Measurements from ENCODE around the gene AHSA1.

The AHSA1 gene

GRCh38 chr14:77470224-77470870 lies 12.5 kb downstream of the AHSA1 start:
- no peaks in the 10 kb centered on the region for H3K9me3 ChIP-seq (ENCODE audit: control insufficient read depth, low read length)

GRCh38 chr14:77473921-77474320 lies 16.0 kb downstream of the AHSA1 start:
- H3K27ac ChIP-seq (ENCODE audit: insufficient read depth, low read length, poor library complexity, severe bottlenecking), result no peak overlapping the region
- H3K36me3 ChIP-seq (ENCODE audit: control insufficient read depth, insufficient read depth, low read length), result peaks cover 7% of the 10 kb centered on the region
- H3K4me3 ChIP-seq (ENCODE audit: insufficient read depth, low read depth, low read length, poor library complexity, severe bottlenecking), result no peak overlapping the region
- no peaks in the 10 kb centered on the region for H3K4me1 ChIP-seq (ENCODE audit: control insufficient read depth, insufficient read depth, low read length, poor library complexity, severe bottlenecking)
- H3K9me3 ChIP-seq (ENCODE audit: control insufficient read depth, low read length), result no peaks in the 10 kb centered on the region
- no peak for DNase-seq
- no peaks in the 10 kb centered on the region for H3K27me3 ChIP-seq (replicated peaks; ENCODE audit: control insufficient read depth, insufficient read depth, low read length, poor library complexity, severe bottlenecking)

More at GRCh38 chr14:77470224-77470870, 12.5 kb downstream of the AHSA1 start:
- no peaks in the 10 kb centered on the region for H3K27me3 ChIP-seq (replicated peaks; ENCODE audit: control insufficient read depth, insufficient read depth, low read length, poor library complexity, severe bottlenecking)
- H3K27ac ChIP-seq (ENCODE audit: insufficient read depth, low read length, poor library complexity, severe bottlenecking), result no peak overlapping the region
- H3K4me3 ChIP-seq (ENCODE audit: insufficient read depth, low read depth, low read length, poor library complexity, severe bottlenecking), result no peak overlapping the region
- DNase-seq, result no peak
- H3K4me1 ChIP-seq (ENCODE audit: control insufficient read depth, insufficient read depth, low read length, poor library complexity, severe bottlenecking), result no peaks in the 10 kb centered on the region
- H3K36me3 ChIP-seq (ENCODE audit: control insufficient read depth, insufficient read depth, low read length), result peaks cover 37% of the 10 kb centered on the region

GRCh38 chr14:77474479-77475177 lies 16.7 kb downstream of the AHSA1 start:
- no peak for DNase-seq
- no peaks in the 10 kb centered on the region for H3K27me3 ChIP-seq (replicated peaks; ENCODE audit: control insufficient read depth, insufficient read depth, low read length, poor library complexity, severe bottlenecking)
- H3K9me3 ChIP-seq (ENCODE audit: control insufficient read depth, low read length), result no peaks in the 10 kb centered on the region
- H3K27ac ChIP-seq (ENCODE audit: insufficient read depth, low read length, poor library complexity, severe bottlenecking), result no peak overlapping the region
- no peak overlapping the region for H3K4me3 ChIP-seq (ENCODE audit: insufficient read depth, low read depth, low read length, poor library complexity, severe bottlenecking)
- no peaks in the 10 kb centered on the region for H3K4me1 ChIP-seq (ENCODE audit: control insufficient read depth, insufficient read depth, low read length, poor library complexity, severe bottlenecking)
- H3K36me3 ChIP-seq (ENCODE audit: control insufficient read depth, insufficient read depth, low read length), result peaks cover under 1% of the 10 kb centered on the region

GRCh38 chr14:77475432-77476115 lies 17.7 kb downstream of the AHSA1 start:
- H3K4me1 ChIP-seq (ENCODE audit: control insufficient read depth, insufficient read depth, low read length, poor library complexity, severe bottlenecking), result no peaks in the 10 kb centered on the region
- no peak for DNase-seq
- H3K27me3 ChIP-seq (replicated peaks; ENCODE audit: control insufficient read depth, insufficient read depth, low read length, poor library complexity, severe bottlenecking), result no peaks in the 10 kb centered on the region
- no peak overlapping the region for H3K27ac ChIP-seq (ENCODE audit: insufficient read depth, low read length, poor library complexity, severe bottlenecking)
- no peaks in the 10 kb centered on the region for H3K9me3 ChIP-seq (ENCODE audit: control insufficient read depth, low read length)
- H3K36me3 ChIP-seq (ENCODE audit: control insufficient read depth, insufficient read depth, low read length), result no peaks in the 10 kb centered on the region
- H3K4me3 ChIP-seq (ENCODE audit: insufficient read depth, low read depth, low read length, poor library complexity, severe bottlenecking), result no peak overlapping the region

GRCh38 chr14:77478029-77478428 lies 20.1 kb downstream of the AHSA1 start:
- H3K27me3 ChIP-seq (replicated peaks; ENCODE audit: control insufficient read depth, insufficient read depth, low read length, poor library complexity, severe bottlenecking), result no peaks in the 10 kb centered on the region
- no peaks in the 10 kb centered on the region for H3K9me3 ChIP-seq (ENCODE audit: control insufficient read depth, low read length)
- H3K36me3 ChIP-seq (ENCODE audit: control insufficient read depth, insufficient read depth, low read length), result no peaks in the 10 kb centered on the region
- no peak overlapping the region for H3K27ac ChIP-seq (ENCODE audit: insufficient read depth, low read length, poor library complexity, severe bottlenecking)
- no peak for DNase-seq
- H3K4me1 ChIP-seq (ENCODE audit: control insufficient read depth, insufficient read depth, low read length, poor library complexity, severe bottlenecking), result no peaks in the 10 kb centered on the region
- no peak overlapping the region for H3K4me3 ChIP-seq (ENCODE audit: insufficient read depth, low read depth, low read length, poor library complexity, severe bottlenecking)

DNA sequence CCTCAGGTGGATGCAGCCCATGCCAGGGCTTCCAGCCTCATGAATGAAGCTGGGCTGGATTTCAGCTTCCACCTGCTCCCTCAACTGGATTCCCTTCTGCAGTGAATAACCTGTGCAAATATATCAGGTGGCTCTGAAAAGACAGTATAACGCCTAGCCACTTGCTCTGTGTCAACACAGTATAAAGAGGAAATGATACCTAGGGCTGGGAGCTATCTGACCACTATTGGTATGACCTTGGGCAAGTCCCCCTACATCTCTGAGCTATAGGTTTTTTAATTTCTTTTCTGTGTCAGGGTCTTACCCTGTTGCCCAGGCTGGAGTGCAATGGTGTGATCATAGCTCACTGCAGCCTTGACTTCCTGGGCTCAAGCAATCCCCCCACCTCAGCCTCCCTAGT lies 20.9 kb downstream of the AHSA1 start:
- no peak for DNase-seq

DNA sequence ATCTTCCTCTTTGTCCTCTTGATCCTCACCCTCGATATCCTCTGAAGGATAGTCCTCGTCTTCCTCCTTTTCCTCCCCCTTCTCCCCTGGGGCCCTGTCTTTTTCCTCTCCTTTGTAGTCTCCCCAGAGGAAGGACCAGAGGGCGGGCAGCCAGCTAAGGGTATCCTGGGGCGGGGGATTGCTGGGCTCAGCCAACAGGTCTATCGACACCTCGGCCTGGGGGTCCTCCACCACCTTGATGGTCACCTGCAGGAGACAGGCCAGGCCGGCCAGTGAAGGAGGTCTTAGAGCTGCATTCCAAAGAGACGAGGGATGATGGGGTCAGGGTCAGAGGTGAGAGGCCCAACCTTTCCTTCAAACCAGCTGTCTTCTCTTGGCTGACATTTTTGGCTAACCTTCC lies 24.5 kb downstream of the AHSA1 start:
- no peak for DNase-seq
- no peaks in the 10 kb centered on the region for H3K9me3 ChIP-seq (ENCODE audit: control insufficient read depth, low read length)

More for the DNA sequence above, 20.9 kb downstream of the AHSA1 start:
- Histone ChIP-seq H3K27ac (ENCODE audit: insufficient read depth, low read length, poor library complexity, severe bottlenecking) (no peak overlapping the region), H3K36me3 (ENCODE audit: control insufficient read depth, insufficient read depth, low read length) (no peaks in the 10 kb centered on the region), H3K4me3 (ENCODE audit: insufficient read depth, low read depth, low read length, poor library complexity, severe bottlenecking) (no peak overlapping the region), H3K9me3 (ENCODE audit: control insufficient read depth, low read length) (no peaks in the 10 kb centered on the region), H3K27me3 (replicated peaks; ENCODE audit: control insufficient read depth, insufficient read depth, low read length, poor library complexity, severe bottlenecking) (no peaks in the 10 kb centered on the region), H3K4me1 (ENCODE audit: control insufficient read depth, insufficient read depth, low read length, poor library complexity, severe bottlenecking) (no peaks in the 10 kb centered on the region)

GRCh38 chr14:77485256-77485655 lies 27.4 kb downstream of the AHSA1 start:
- Histone ChIP-seq H3K4me3 (ENCODE audit: insufficient read depth, low read depth, low read length, poor library complexity, severe bottlenecking) (no peak overlapping the region), H3K27ac (ENCODE audit: insufficient read depth, low read length, poor library complexity, severe bottlenecking) (no peak overlapping the region), H3K9me3 (ENCODE audit: control insufficient read depth, low read length) (no peaks in the 10 kb centered on the region), H3K4me1 (ENCODE audit: control insufficient read depth, insufficient read depth, low read length, poor library complexity, severe bottlenecking) (no peaks in the 10 kb centered on the region), H3K36me3 (ENCODE audit: control insufficient read depth, insufficient read depth, low read length) (no peaks in the 10 kb centered on the region), H3K27me3 (replicated peaks; ENCODE audit: control insufficient read depth, insufficient read depth, low read length, poor library complexity, severe bottlenecking) (no peaks in the 10 kb centered on the region)
- DNase-seq, result no peak

More for the DNA sequence above, 24.5 kb downstream of the AHSA1 start:
- no peak overlapping the region for H3K4me3 ChIP-seq (ENCODE audit: insufficient read depth, low read depth, low read length, poor library complexity, severe bottlenecking)
- H3K27ac ChIP-seq (ENCODE audit: insufficient read depth, low read length, poor library complexity, severe bottlenecking), result no peak overlapping the region
- no peaks in the 10 kb centered on the region for H3K4me1 ChIP-seq (ENCODE audit: control insufficient read depth, insufficient read depth, low read length, poor library complexity, severe bottlenecking)
- H3K36me3 ChIP-seq (ENCODE audit: control insufficient read depth, insufficient read depth, low read length), result no peaks in the 10 kb centered on the region
- H3K27me3 ChIP-seq (replicated peaks; ENCODE audit: control insufficient read depth, insufficient read depth, low read length, poor library complexity, severe bottlenecking), result no peaks in the 10 kb centered on the region

DNA sequence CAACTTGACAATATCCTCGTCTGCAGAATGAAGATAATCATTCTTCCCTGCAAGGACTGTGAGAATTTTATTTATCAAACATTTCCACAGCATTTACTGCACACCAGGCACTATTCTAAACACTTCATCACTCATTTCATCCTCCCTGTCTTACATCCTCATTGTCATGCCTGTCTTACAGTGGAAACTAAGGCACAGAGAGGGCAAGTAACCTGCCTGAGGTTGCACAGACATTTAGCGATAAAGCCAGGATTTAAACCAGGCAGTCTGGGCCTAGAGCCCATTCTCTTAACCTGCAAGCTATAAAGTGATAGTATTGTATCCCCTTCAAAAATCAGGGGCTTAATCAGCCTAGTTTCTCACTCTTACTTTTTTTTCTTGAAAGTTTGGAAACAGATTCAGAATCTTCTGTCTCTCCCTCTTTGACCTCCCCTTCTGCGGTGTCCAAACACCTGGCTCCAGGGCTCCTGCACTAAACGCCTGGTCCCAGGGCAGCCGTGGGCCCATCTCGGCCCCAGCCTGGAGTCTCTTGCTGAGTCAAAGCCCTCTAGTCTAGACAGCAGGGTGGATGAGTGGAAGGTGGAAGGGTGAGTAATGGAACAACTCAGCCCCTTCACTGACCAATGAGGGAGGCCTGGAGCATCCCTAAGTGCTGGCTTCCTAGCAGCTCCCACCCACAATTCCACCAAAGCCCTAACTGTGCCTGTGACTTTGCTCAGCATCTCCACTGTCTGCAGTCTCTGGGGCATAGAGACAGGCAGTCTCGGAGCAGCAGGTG lies 28.2 kb downstream of the AHSA1 start:
- no peaks in the 10 kb centered on the region for H3K4me1 ChIP-seq (ENCODE audit: control insufficient read depth, insufficient read depth, low read length, poor library complexity, severe bottlenecking)
- H3K4me3 ChIP-seq (ENCODE audit: insufficient read depth, low read depth, low read length, poor library complexity, severe bottlenecking), result no peak overlapping the region
- H3K36me3 ChIP-seq (ENCODE audit: control insufficient read depth, insufficient read depth, low read length), result no peaks in the 10 kb centered on the region
- no peak for DNase-seq
- H3K27ac ChIP-seq (ENCODE audit: insufficient read depth, low read length, poor library complexity, severe bottlenecking), result no peak overlapping the region
- no peaks in the 10 kb centered on the region for H3K27me3 ChIP-seq (replicated peaks; ENCODE audit: control insufficient read depth, insufficient read depth, low read length, poor library complexity, severe bottlenecking)
- no peaks in the 10 kb centered on the region for H3K9me3 ChIP-seq (ENCODE audit: control insufficient read depth, low read length)

All from effector memory CD4-positive, alpha-beta T cell (primary cell).